Skeletal muscle cell (primary cell): Measurements from ENCODE around the gene OR51B6.
"Not testable (repeated sequence)": the region's sequence is repeated elsewhere in the genome, so short reads cannot be mapped to it uniquely, and the experiment has no call there.

ENCODE experiments used
- DNase-seq: peaks from one replicate; pipeline ENCODE4 v3.0.0-alpha.2; 2010; ENCODE audit warnings: low read depth
- H3K4me3 ChIP-seq: 2 replicates; pipeline ENCODE4 v1.5.1; 2011; ENCODE audit warnings: low read depth, mild to moderate bottlenecking, control low read depth, low read length, moderate library complexity

Gene OR51B6

GRCh38 chr11:5362017-5362625 lies 10.8 kb downstream of the OR51B6 start:
- no peak for DNase-seq
- H3K4me3 ChIP-seq = no peak overlapping the region

GRCh38 chr11:5363679-5364078 lies 12.4 kb downstream of the OR51B6 start:
- no peak for DNase-seq
- H3K4me3 ChIP-seq = no peak overlapping the region

- DNase-seq = peak; percentile 31
Observed at GRCh38 chr11:5364214-5364613, 12.9 kb downstream of the OR51B6 start.

GRCh38 chr11:5366365-5366764 lies 15.1 kb downstream of the OR51B6 start:
- DNase-seq, H3K4me3 ChIP-seq: not testable (repeated sequence)

More at GRCh38 chr11:5364214-5364613, 12.9 kb downstream of the OR51B6 start:
- no peak overlapping the region for H3K4me3 ChIP-seq

DNA sequence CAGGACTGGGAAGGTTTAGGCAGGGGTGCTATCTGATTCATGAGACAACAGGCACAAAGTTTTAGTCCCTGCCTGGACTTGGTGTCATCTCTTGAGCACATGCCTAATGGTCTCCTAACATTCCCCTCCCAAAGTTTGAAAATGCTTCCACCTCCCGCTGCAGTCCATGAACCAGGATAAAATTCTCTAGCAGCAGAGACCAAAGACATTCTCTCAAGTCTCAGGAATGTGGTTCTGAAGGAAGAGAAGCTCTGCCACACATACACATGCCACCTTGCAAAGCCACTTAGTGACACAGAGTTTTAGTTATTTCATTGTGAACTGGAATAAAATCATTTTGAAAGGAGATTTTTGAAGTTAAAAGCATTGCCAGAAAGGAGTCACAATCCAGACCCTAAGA lies 15.5 kb downstream of the OR51B6 start:
- no peak for DNase-seq
- no peak overlapping the region for H3K4me3 ChIP-seq

DNA sequence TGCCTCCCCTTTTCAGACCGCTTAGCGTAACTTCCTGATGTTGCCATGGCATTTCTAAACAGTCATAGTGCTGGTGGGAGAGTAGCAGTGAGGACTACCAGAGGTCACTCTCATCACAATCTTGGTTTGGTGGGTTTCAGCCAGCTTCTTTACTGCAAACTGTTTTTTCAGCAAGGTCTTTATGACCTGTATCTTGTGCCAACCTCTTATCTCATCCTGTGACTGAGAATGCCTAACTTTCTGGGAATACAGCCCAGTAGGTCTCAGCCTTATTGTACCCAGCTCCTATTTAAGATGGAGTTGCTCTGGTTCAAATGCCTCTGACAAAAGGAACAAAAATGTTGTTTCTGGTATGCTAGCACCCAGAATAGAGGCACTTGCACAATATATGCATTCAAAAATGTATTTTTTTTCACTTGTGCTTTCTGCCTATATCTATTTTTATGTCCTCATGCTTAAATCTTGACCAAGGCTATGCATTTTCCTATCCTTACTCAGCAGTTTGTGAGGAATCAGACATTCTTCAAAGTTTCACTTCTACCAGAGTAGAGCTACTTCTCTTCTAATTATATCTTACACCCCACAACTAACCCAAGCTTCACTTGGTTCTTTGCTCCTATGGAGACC lies 16.3 kb downstream of the OR51B6 start:
- DNase-seq = peak; percentile 64

DNA sequence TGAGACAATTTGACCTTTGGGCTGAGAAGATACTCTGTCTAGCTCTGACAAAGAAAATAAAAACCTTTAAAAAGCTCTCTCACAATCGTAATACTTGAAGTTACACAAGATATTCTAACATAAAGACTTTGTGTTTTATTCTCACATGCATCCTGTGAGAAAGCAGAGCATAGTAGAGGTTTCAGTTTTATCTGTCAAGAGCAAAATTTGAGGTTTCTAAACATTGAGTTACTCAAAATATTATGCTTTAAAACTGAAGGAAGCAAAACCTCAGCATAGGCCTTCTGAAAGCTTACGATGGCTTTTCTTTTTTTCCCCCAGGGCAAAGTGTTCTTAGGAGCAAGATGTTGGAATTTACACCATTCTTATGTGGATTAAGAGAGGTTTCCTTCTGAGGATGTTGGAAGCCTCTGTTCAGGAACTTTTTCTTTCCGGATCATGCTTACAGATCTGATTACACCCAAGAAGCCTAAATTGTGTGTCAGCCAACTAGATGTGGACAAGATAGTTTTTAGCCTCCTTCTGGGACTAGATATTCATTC lies 17.3 kb downstream of the OR51B6 start:
- no peak for DNase-seq
- no peak overlapping the region for H3K4me3 ChIP-seq

More for the DNA sequence above, 16.3 kb downstream of the OR51B6 start:
- no peak overlapping the region for H3K4me3 ChIP-seq

DNA sequence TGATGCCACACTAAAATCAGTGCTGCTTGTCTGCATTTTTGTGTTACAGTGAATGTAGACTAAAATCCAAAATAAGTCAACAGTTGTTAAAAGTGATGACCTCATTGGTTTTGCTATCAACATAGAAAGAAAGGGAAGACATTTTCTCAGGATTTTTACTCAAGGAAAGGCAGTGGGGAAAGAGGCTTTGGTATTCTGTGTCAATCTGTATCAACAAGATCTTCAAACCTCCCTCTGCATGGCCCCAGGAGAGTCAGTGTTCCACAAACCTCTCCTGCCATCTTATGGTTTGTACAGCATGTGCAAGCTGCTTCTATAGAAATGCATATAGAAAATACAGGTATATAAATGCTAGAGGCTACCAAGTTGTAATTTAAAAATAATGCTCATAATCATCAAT lies 18.5 kb downstream of the OR51B6 start:
- no peak overlapping the region for H3K4me3 ChIP-seq
- peak; percentile 42 for DNase-seq

DNA sequence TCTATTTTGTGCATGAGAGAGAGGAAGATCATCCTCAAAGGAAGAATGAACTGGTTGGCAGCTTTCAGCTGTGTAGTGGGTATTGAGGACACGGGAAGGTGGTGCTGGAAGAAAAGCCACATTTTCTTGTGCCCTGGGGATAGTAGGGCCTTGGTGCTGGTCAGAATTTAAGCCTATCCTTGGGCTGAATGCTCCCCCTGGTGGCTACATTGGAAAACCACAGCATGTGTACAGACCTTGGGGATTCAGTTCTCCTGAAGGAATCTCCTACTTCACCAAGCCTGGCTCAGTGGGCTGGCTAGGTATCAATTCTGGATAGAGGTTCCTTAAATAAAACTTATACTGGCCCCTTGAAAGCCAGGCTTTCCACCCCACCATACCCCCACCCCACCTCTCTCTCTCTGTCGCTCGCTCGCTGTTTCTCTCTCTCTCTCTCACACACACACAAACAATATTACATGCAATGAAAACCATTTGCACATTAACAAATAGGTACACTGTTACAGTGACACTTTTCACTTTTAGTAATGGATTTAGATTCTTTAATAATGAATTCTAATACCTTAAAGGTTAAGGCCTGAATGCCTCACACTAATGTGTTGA lies 29.5 kb downstream of the OR51B6 start:
- H3K4me3 ChIP-seq = no peak overlapping the region
- peak; percentile 24 for DNase-seq

GRCh38 chr11:5383576-5383975 lies 32.3 kb downstream of the OR51B6 start, which contains the start of gene OR51M1:
TSS of gene OR51M1 (plus strand) at chr11:5383812. CDS start at chr11:5389399, 5,587 bp downstream.
- DNase-seq = no peak
- H3K4me3 ChIP-seq = no peak within 1 kb of the TSS

GRCh38 chr11:5384335-5384734 lies 33.0 kb downstream of the OR51B6 start:
- DNase-seq = no peak
- H3K4me3 ChIP-seq = no peak overlapping the region

GRCh38 chr11:5390210-5390609 lies 38.9 kb downstream of the OR51B6 start:
- H3K4me3 ChIP-seq = no peak overlapping the region
- no peak for DNase-seq

GRCh38 chr11:5394091-5394490 lies 42.8 kb downstream of the OR51B6 start:
- no peak overlapping the region for H3K4me3 ChIP-seq
- no peak for DNase-seq

- no peak for DNase-seq
- no peak overlapping the region for H3K4me3 ChIP-seq
Observed at GRCh38 chr11:5398936-5399335, 47.6 kb downstream of the OR51B6 start.
